ENCODE data around the gene STAT1.
A peak's percentile ranks its signal among the peaks of the same experiment; 100 is the strongest.

STAT1 gene

DNA sequence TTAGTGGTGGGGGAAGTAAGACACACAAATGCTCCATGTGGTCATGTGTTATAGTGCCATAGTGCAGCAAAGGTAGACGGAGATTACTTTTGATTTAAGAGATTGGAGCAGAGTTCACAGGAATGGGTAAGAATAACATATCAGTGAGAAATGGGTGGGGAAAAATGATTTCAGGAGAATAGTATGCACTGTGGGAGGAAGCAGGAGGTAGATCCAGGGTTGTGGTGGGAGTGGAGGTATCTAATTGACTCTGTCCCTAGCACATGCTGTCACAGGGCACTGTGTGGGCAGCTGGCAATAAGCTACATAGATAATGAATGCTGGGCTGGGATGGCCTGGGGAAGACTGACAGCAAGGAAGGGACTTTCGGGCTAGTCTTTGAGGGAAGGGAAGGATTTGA lies 65.3 kb downstream of the STAT1 start:
- peak; percentile 32 for DNase-seq

DNA sequence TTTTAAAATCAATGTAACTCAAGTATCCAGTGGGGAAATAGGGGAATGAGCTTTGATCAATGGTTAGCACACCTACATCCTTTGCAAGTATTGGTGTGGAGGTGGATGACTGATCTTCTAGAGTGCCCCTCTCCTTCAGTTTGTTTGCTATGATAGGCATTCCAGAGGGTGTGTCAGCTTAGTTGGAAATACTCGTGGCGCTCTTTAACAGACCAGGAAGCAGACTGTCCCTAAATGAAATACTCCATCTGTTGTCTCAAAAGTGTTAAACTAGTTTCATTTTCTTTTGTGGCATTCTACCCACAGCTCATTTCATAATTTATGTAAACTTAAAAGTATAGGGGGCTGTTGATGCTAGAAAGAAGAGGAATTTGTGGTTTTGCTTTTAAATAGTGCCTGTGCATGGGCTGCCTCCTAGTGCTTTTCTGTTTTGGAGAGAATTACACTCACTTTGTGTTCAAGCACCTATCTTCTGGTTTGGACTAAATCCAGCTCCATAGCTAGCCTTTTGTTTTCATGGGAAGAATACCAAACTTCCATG lies 66.2 kb downstream of the STAT1 start:
- DNase-seq, result peak; percentile 87

DNA sequence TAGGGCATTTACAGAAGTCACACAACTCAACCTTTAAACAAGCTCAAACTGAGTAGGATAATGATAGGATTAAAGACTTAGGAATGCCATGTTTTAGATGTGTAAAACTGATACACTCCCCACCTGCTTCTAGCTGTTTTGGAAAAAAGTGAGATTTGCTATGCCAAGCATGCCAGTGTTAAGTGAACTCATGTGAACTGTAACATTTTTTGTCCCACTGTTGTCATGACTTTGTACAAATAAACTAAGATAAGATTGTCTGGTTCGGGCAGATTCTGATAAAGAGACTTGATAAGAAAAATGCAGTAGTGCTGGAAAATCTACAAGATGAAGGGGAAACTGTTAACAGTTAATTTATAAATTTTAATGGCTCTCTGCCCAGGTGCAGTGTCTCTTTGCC lies 66.8 kb downstream of the STAT1 start:
- DNase-seq, result no peak

DNA sequence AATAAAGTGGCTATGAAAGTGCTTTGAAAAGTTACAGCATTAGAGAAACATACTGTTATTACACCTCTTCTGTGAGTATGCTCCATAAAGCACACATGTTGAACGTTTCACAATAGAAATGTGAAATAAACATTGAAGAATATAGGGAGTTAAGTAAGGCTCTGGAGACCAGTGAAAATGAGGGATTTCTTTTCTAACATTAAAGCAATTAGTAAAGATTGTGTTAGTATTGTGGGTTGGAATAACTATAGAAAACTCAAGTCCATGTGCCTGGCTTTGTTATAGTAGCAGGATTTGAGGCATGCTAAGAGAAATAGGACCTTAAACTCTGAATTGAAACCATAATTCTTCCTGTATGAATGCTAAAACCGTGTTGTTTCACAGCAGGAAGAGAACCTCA lies 70.3 kb downstream of the STAT1 start:
- no peak for DNase-seq

DNA sequence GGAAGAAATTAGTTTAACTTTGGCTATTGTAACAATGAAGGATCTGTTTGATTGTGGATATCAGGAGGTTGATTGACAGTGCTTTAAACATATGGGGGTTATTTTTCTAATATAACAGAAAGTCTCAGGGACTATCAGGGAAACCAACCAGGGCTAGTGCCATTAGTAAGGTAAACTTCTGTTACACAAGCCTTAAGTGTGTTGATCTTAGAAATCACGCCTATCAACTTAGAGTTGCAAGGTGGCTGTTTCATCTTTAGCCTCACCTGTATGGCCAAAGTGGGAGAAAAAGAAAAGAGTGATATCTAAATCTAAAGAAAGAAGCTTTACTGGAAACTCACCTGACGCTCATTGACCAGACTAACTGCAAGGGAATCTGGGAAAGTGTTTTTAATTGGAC lies 71.3 kb downstream of the STAT1 start:
- no peak for DNase-seq

DNA sequence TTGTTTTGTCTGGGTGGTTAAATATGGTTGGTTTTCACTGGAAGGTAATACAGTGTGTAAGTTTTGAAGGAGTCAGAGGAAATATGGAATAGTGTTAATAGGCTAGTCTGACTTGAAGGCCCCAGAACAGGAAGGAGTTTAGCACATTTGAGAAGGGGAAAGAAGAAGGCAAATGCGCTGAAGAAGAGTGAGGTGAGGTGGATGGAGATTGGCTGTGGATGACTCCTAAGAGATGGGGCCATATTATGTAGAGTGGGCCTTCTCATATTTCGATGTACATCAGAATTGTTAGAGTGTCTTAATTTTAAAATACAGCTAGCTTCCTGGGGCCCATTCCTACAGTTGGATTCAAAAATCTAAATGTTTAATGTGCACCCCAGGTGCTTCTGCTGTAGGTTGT lies 72.4 kb downstream of the STAT1 start:
- no peak for DNase-seq

DNA sequence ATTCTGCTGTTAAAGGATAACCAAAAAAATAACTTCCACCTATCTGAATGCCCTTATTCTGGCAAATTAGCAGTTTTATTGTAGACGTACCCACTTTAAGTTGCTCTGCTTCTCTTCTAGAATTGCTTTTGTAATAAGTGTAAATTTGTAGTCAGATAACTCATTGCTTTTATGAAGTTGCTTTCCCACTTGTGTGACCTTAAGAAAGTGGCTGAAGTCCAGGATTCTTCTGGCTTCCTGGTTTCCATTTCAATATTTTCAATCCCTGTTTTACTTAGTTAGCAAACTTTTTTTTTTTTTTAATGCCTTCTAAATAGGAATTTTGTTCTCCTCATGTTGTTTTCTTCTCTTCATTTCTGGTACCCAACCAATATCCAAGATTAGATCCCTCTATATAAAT lies 73.5 kb downstream of the STAT1 start:
- no peak for DNase-seq

DNA sequence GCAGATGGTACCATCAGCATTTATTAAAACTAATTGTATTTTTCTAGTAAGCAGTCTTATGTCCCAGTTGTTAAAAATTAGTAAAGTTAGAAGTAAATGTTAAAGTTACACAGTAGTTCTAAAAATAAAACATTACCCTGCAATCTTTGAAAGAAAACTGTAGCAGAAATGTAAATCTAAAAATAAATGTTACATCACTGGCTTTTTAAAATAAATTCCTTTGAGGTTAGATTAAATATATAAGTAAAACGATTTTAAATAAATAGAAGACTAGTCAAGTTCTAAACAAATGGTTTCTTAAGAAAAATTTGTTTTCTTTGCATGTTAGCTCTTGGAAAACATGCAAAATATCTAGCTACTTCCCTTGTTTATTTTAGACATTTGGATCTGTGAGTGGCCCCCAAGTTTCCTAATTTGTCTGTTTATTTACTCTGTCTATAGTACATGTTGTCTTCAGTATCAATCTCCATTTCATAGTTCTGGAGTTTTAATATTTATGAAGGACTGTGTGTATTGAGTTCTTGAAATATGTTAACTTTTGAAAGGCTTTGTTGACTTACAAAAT lies 75.1 kb downstream of the STAT1 start:
- DNase-seq, result no peak

DNA sequence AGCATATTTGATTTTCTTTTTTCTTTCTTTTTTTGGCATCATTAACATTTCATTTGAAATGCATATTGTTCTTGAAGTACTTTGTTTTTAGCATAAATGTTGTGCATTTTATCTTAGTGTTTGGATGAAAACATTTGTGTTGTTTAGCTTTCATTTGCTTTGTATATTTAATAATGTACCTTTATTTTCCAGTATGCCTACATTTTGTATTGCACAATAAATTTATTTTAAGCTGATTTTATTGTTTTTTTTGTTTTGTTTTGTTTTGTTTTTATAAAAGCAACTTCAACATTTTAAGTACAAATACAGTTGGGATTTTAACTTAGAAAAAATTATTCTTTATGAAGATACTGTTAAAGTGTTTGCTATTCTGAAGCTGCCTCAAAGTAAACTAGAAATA lies 78.9 kb downstream of the STAT1 start:
- no peak for DNase-seq

DNA sequence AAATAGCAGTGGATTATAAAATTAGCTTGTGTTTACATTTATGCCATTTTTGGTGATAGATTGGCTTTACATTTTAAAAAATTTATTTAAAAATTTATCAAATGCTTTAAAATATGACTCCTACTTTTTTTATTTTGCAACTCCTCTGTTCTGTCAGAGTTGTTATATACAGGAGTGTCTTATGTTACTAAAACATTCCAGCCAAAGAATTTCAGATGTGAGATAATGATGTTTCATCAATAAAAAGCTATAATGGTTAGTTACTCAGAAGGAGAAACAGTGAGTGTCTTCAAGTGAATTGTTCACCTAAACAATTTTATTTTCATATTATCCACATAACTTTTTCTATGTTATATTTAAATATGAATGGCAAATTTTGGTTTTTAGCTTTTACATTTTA lies 80.6 kb downstream of the STAT1 start:
- no peak for DNase-seq

DNA sequence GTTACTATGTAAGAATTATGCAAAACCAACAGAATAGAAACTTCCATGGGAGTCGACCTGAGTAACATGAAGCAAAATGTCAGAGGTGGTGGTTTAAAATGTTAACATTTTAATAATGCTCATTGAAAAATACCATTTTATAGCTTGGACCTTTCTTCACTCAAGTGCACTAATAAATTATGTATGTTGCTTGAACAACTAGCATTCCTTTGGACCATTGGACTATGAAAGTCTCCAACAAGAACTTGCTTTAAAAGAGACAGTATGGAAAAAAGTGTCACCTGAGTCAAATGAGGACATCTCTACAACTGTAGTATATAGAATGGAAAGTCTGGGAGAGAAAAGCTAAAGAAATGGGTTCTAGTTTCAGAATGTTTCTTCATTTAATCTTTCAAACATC lies 81.5 kb downstream of the STAT1 start:
- no peak for DNase-seq

DNA sequence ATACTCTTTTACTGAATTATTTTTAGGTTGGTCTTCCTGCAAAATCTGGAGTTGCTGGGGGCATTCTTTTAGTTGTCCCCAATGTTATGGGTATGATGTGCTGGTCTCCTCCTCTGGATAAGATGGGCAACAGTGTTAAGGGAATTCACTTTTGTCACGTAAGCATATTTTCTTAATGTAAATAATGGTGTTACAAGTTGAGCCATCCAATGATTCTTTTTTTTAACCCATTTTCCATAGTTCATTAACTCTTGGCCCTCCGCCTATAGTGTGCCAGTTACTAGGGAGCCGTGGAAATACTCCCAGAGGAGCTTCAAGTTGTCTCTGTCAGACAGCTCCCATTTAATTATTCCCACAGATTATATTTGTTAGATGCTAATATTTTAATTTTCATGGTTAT lies 83.6 kb downstream of the STAT1 start:
- no peak for DNase-seq

DNA sequence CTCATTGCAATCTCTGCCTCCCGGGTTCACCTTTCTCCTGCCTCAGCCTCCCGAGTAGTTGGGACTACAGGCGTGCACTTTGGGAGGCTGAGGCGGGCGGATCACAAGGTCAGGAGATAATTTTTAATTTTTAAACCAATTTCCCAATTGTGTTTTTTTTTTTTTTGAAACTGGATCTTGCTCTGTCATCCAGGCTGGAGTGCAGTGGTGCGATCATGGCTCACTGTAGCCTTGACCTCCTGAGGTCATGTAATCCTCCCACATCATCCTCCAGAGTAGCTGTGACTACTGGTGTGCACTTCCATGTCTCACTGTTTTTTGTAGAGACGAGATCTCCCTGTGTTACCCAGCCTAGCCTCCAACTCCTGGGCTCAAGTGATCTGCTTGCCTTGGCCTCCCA lies 84.1 kb downstream of the STAT1 start:
- peak; percentile 16 for DNase-seq

DNA sequence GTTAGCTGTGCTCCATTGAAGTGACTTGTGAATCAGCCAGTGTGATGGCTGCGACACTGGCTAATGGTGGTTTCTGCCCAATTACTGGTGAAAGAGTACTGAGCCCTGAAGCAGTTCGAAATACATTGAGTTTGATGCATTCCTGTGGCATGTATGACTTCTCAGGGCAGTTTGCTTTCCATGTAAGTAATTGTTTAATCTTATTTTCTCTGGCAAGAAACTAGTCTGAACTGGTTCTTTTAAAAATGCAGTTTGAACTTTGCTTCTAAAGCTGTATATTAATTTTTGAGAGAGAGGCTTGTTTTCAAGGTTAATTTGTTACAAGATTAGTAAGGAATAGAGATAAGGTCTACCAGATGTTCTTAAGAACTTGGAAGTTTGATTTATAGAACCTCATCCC lies 86.7 kb downstream of the STAT1 start:
- no peak for DNase-seq

DNA sequence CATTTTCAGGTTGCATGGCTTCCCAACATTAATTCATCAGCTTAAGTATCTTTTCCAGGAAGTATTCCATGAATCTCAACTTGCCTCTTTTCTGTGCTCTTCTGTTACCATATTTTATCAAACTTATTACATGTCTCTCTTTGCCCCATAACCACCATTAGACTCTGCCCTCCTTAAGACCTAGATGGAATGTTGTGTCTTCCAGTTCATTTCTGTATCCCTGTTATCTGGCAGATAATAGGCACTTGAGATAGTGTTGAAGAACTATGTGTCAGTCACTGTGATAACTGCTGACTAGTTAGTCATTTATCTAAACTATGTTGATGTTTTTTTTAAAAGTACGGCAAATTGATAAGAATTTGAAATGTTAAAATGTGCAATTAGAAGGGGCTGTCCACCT lies 91.6 kb downstream of the STAT1 start:
- DNase-seq, result no peak

DNA sequence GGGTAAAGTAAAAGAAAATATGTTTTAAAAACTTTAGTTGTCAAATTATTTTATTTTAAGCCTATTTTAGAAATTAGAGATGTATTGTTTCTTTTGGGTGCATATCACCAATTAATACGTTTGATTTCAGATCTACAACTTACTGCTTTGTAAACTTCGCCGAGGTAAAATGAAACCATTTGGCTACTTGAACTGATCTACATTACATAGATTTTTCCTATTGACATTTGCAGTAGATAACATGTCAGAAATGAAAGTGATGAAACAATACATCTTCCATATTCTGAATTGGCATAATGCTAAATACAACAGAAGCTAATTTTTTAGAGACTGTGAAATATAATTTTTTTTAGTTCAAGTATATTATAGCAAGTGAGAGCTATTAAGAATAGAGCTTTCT lies 93.9 kb downstream of the STAT1 start:
- DNase-seq, result no peak

Measured in inflammatory macrophage treated with lipopolysaccharide for 4 hours (primary cell).